T follicular helper cell (primary cell): ENCODE measurements around the gene SLC1A3.

ENCODE experiments used
- DNase-seq: peaks from one replicate; pipeline ENCODE4 v3.0.0-alpha.2; 2020; ENCODE audit warnings: low read depth

The SLC1A3 gene

DNA sequence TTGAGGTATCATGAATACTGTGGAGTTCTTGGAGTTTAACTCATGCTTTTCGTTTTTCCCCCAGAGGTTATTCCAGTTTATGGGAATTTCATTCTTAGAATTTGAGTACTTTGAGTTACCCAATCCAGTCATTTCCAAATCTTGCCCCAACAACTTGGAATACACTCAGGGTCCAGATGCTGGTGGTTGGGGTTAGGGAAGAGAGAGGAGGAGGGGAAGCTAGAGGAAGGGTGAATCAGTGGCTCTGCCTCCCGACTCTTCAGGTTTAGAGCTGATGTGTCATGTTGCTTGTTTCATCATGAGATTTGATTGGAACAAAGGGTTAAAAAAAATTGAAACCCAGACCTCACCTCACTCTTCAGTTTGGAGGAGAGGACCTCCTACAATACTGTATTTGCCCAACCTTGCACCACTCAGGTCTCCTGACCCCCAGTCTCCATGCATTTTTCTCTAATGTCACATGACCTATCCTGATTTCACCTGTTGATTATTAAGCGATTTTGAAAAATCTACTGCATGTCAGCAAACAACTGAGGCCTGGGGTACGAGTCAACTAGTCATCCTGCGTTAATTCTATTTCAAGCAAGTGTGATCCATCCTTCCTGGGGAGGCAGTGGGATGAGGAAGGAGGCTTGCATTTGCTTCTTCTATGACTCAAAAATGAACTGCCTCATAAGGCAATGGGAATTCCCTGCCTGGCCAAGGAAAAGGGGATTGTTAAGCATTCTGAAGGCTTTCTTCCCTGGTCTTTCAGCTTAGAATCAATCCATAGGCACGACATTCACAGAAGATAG is 6.2 kb upstream of the SLC1A3 start:
- DNase-seq = no peak

GRCh38 chr5:36600917-36601527 is 5.4 kb upstream of the SLC1A3 start:
- DNase-seq = no peak

DNA sequence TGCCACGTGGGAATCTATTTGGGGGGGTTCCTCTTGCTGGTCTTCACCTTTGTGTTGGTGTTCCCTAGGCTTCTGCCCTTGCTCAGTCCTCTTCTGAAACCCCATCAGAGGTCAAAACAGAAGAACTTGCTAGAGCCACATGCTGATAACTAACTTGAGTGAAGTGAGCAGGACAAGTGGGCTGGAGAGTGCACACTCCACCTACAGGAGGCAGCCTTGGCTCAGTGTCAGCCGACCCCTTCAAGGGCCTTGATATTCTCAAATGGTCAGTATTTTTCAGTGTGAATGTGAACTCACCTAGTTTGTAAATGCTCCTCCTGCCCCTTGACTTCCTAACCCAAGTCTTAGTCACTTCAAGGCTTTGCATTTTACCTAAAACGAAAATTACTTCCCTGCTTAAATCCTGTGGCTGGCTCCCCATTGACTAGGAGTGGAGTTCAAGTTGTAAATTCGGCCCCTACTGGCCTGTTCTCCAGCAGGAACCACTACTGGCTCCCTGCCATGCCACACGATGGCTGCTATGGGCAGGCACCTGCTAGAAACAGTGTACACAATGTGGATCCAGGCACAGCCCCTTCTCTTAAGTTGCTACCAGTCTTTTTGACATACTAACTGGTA is 3.6 kb upstream of the SLC1A3 start:
- no peak for DNase-seq

- no peak for DNase-seq
Observed at GRCh38 chr5:36605241-36605640, 1.2 kb upstream of the SLC1A3 start.

- no peak for DNase-seq
Observed at GRCh38 chr5:36606036-36606427, 374 bp upstream of the SLC1A3 start.

- DNase-seq = no peak
Observed at GRCh38 chr5:36607114-36607571, 737 bp downstream of the SLC1A3 start.

DNA sequence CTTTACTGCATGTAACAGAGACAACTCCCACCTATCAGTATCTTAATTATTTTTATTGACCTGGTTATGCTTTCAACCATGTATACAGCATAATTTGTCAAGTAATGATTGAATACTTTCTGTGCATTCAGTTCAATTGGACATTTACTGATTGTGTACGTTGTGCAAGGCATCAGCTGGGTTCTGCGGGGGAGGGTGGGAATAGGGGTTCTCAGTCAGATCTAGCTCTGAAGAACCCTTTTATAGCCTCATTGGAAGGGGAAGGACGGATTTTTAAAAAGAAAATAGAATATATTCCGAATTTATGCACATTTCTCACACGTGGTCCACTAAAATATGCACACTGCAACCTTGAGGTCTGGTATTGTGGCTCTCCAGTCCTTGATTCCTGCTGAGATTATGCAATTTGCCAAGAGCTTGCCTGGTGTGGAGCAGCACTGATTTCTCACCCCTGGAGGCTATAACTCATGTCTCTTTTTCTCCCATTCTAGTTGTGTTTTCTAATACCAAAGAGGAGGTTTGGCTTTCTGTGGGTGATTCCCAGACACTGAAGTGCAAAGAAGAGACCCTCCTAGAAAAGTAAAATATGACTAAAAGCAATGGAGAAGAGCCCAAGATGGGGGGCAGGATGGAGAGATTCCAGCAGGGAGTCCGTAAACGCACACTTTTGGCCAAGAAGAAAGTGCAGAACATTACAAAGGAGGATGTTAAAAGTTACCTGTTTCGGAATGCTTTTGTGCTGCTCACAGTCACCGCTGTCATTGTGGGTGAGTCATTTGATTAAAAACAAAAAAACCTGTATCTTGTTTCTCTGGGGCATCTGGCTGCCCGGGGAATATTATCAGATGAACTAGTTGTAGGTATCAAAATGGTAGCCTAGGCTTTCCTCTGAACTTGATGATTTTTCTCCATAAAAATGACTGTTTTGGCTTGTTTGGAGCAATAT is 1.7 kb downstream of the SLC1A3 start:
- DNase-seq = no peak

GRCh38 chr5:36610621-36611020 is 4.2 kb downstream of the SLC1A3 start:
- DNase-seq = no peak

DNA sequence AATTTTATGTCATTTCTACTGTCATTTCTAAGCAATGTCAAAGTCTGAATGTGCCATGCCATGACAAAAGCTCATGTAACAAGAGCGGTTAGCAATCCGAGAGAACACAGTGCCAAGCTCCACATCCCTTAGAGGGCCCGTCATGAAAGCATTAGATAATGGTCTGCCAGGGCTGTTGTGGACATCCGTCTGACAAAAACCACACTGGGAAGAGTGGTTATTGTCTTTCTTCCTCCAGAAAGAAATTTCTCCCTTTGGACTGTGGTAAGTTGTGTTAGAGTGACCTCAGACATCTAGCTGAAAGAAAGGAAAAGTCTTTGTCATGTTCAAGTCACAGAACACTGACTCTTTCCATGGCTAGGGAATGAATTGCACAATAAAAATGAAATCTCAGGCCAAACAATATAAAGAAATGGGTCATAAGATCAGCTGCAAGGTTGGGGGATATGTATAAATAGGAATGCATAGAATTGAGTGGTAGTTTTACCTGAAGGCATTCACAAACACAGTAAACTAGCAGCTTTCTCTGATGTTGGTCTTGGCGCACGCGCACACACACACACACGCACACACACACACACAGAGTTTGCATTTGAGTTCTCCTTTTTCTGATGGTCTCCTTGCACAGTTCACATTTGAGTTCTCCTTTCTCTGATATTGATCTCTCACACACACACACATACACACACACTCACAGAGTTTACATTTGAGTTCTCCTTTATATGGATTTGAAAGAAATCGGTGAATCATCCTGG is 5.3 kb downstream of the SLC1A3 start:
- DNase-seq = no peak

DNA sequence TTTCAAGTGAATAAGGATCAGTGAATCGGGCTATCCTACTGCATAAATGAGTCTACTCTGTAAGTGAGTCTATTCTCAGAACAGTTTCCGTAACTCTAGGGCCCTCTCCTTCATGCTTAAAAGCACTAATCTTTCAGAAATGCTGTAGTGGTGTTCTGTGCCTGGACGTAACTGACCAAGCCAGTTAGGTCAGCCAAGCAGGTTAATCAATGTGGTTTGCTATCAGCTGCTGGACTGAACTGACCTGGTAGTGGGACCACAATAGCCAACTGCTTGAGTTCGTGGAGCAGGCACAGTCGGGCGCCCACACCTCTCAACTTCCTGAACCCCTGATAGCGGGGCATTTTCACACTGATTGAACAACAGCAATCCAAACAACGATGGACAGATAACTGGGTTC is 6.8 kb downstream of the SLC1A3 start:
- DNase-seq = no peak

DNA sequence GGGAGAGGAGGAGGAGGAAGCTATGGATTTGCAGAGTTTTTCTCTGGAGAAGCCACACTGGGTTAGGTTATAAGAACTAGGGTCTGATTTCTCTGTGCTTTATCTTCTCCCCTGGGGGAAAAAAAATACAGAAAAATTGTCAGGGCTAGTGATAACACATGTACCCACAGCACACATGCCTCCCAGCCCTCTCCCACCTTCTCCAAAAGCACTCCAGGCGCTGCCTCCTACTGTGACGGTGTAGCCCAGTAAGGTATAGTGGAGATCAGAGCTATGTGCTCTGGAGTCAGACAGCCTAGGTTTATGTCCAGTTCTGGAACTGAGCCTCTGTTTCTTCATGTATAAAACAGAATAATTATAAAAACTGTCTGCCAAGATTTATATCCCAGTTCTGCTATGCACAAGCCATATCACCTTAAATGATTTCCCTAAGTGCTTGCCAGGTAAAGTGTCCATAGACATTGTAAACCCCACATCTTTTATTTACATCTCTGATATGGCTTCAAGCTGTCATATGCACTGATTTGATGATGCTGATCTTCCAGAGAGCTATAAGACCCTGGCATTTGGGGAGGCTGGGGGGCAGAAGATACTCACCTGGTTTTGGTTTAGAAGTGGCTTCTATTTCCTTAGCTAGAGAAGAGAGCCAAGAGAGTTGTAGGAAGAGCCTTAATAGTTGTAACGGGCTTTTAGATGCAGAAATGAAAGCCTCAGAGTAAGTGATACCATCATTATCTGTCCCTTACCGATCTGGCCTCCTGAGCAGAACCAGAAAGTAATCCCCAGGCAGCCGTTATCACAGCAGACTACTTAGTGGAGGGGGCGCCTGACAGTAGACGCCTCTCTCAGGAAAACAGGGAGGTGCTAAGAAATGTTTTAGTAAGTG is 7.6 kb downstream of the SLC1A3 start:
- no peak for DNase-seq

DNA sequence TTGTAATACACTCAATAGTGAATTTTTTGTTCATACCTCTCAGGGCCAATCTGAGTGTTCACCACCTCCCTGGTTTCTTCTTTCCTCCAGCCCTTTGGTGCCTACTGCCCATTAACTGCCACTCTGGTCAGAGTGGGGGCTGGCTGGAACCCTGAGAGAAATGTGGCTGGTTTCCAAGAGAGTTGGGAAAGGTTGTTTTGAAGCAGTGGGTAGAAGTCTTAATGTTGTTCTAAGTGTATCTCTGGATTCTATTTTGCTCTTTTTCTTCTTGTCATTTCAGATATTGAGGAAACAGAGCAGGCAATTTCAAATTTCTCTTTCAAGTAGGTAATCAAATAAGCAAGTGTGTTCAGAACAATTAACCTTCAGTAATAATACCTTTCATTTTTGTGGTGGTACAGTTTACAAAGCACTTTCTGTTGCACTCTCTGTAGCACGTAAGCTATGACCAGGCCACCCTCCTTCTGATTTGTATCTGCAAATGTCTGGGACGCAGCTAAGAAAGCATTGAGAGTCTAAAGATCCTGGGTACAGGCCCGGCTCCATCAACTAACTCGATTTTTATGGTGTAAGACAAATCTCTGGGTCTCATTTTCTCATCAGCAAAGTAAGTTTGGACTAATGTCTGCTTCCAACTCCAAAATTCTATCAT is 8.4 kb downstream of the SLC1A3 start:
- no peak for DNase-seq

- no peak for DNase-seq
Observed at GRCh38 chr5:36619012-36619635, 12.7 kb downstream of the SLC1A3 start.

- no peak for DNase-seq
Observed at GRCh38 chr5:36621985-36622384, 15.6 kb downstream of the SLC1A3 start.

- no peak for DNase-seq
Observed at GRCh38 chr5:36623832-36624231, 17.4 kb downstream of the SLC1A3 start.

- DNase-seq = no peak
Observed at GRCh38 chr5:36624277-36624676, 17.9 kb downstream of the SLC1A3 start.

GRCh38 chr5:36628695-36629094 is 22.3 kb downstream of the SLC1A3 start:
- DNase-seq = no peak

- no peak for DNase-seq
Observed at GRCh38 chr5:36629729-36630128, 23.3 kb downstream of the SLC1A3 start.
